Esophagus squamous epithelium (tissue), 5 donors: ENCODE measurements around the gene ABAT. TPM values are rescaled to one million over a fixed set of nuclear protein-coding genes. Genes with fewer than 3 reads are reported as not detected.

ENCODE experiments used
- DNase-seq: peaks from one replicate; lab custom pipeline; 2025; lab: John Stamatoyannopoulos, UW
- H3K27ac ChIP-seq, 4 donors: fragments of 200-600 bp; sonication (generic); one replicate each; pipeline ENCODE4 v1.5.1; 2016 to 2019; ENCODE audit warnings: mild to moderate bottlenecking in 1 of 4
- H3K27me3 ChIP-seq, 4 donors: fragments of 200-600 bp; sonication (generic); 1 replicate in 3 of 4; 2 replicates in 1 of 4; pipeline versions ENCODE4 v1.5.1 to v1.6.0; 2017 to 2021; ENCODE audit warnings: antibody characterized with exemption in 1 of 4
- H3K36me3 ChIP-seq, 3 donors: fragments of 200-600 bp; sonication (generic); one replicate each; pipeline ENCODE4 v1.5.1; 2016 to 2019
- H3K4me1 ChIP-seq, 3 donors: fragments of 200-600 bp; sonication (generic); one replicate each; pipeline ENCODE4 v1.5.1; 2017 to 2019
- H3K4me3 ChIP-seq, 4 donors: fragments of 200-600 bp; sonication (generic); 1 replicate in 3 of 4; 2 replicates in 1 of 4; pipeline ENCODE4 v1.5.1; 2016 to 2019; ENCODE audit warnings: mild to moderate bottlenecking in 2 of 4, moderate library complexity in 1 of 4
- H3K9me3 ChIP-seq, 3 donors: fragments of 200-600 bp; sonication (generic); one replicate each; pipeline ENCODE4 v1.5.1; 2016 to 2019
- CTCF ChIP-seq, 6 experiments: fragments of 450-650 bp in 4 of 6; fragments of 200-600 bp in 2 of 6; sonication (generic) in 2 of 6; IDR thresholded peaks; one replicate each; pipeline ENCODE4 v1.5.1; 2016 to 2019; ENCODE audit warnings: antibody characterized with exemption in 6 of 6, mild to moderate bottlenecking in 4 of 6, moderate library complexity in 4 of 6
- POLR2A ChIP-seq, 4 donors: fragments of 450-650 bp; IDR thresholded peaks; one replicate each; pipeline ENCODE4 v1.6.1; 2017; ENCODE audit warnings: antibody characterized with exemption in 4 of 4, mild to moderate bottlenecking in 4 of 4, moderate library complexity in 3 of 4
- WGBS, 2 donors: methylation state at CpG; one replicate each; pipeline ENCODE4 v1.1.5; 2018; 5-methylcytosine and 5-hydroxymethylcytosine counted together
- intact Hi-C: fragments of 100-400 bp; cut with DNase I; formaldehyde crosslinking; loops from one replicate; pipeline ENCODE4 v1.15.0; 2022
- total RNA-seq, 4 donors: library from RNA; depleted of rRNA; stranded (reverse); fragments of >200 nt; gene quantifications; one replicate each; pipeline ENCODE4 v1.1.0, GENCODE V29; 2016
- donor health status: DM: yes; HTN: yes; CAD: no.

Gene ABAT
- total RNA-seq, 4 donors from 2014 or later = 2.9 to 14.5 (median 9.1) TPM

GRCh38 chr16:8656376-8656775 lies 18.0 kb upstream of the ABAT start:
- intact Hi-C loops = loop anchor here (5.0 kb wide), 2 partner anchors 89 to 231 kb away; no protein-coding TSS in a partner anchor
- Histone ChIP-seq H3K36me3 (no peaks in the 10 kb centered on the region), H3K4me3 (no peak overlapping the region), H3K4me1 (no peaks in the 10 kb centered on the region), H3K9me3 (no peaks in the 10 kb centered on the region), H3K27me3 (no peaks in the 10 kb centered on the region), H3K27ac (no peak overlapping the region)
- 40 to 67% methylated on average over 1 to 2 of the region's 3 CpGs for WGBS, 2 donors
- TF ChIP-seq CTCF (IDR thresholded peaks at IDR 0.05) (no peak), POLR2A (IDR thresholded peaks at IDR 0.05) (no peak)
- no peak for DNase-seq

GRCh38 chr16:8660841-8661301 lies 13.5 kb upstream of the ABAT start:
- intact Hi-C loops = loop anchor here (2.0 kb wide), 1 partner anchor 132 kb away; no protein-coding TSS in a partner anchor
- WGBS, 2 donors = 3 to 22% methylated on average over 11 to 12 of the region's 13 CpGs
- DNase-seq = no peak
- Histone ChIP-seq H3K4me1 (no peaks in the 10 kb centered on the region), H3K27ac (no peak overlapping the region), H3K9me3 (no peaks in the 10 kb centered on the region), H3K4me3 (no peak overlapping the region), H3K27me3 (no peaks in the 10 kb centered on the region), H3K36me3 (peaks cover 0 to 21% (median 0%) of the 10 kb centered on the region in 3 donors)
- TF ChIP-seq CTCF (IDR thresholded peaks at IDR 0.05) = peak; percentile 27 to 92 (median 70)
- TF ChIP-seq POLR2A (IDR thresholded peaks at IDR 0.05) = no peak

- TF ChIP-seq POLR2A (IDR thresholded peaks at IDR 0.05) (no peak), CTCF (IDR thresholded peaks at IDR 0.05) (no peak)
- H3K27ac ChIP-seq = no peak overlapping the region
- no peak overlapping the region for H3K4me3 ChIP-seq
- no peaks in the 10 kb centered on the region for H3K27me3 ChIP-seq
- no peak for DNase-seq
- H3K4me1 ChIP-seq = no peaks in the 10 kb centered on the region
- H3K9me3 ChIP-seq = no peaks in the 10 kb centered on the region
- H3K36me3 ChIP-seq = peaks cover 0 to 25% (median 0%) of the 10 kb centered on the region in 3 donors
- intact Hi-C loops = loop anchor here (2.0 kb wide), 1 partner anchor 131 kb away; no protein-coding TSS in a partner anchor
- WGBS, 2 donors = 19 to 52% methylated on average over 2 to 3 of the region's 5 CpGs
Observed at GRCh38 chr16:8661703-8662102, 12.7 kb upstream of the ABAT start.

GRCh38 chr16:8663192-8664089 lies 11.0 kb upstream of the ABAT start:
- intact Hi-C loops = no loop called here
- TF ChIP-seq POLR2A (IDR thresholded peaks at IDR 0.05) (no peak), CTCF (IDR thresholded peaks at IDR 0.05) (no peak)
- Histone ChIP-seq H3K9me3 (no peaks in the 10 kb centered on the region), H3K27ac (no peak overlapping the region), H3K4me1 (no peaks in the 10 kb centered on the region), H3K27me3 (no peaks in the 10 kb centered on the region), H3K4me3 (no peak overlapping the region), H3K36me3 (peaks cover 0 to 33% (median 0%) of the 10 kb centered on the region in 3 donors)
- DNase-seq = no peak
- 71 to 73% methylated on average over 8 to 9 of the region's 9 CpGs for WGBS, 2 donors

- Histone ChIP-seq H3K27me3 (no peaks in the 10 kb centered on the region), H3K4me3 (no peak overlapping the region), H3K4me1 (no peaks in the 10 kb centered on the region), H3K36me3 (peaks cover 0 to 33% (median 0%) of the 10 kb centered on the region in 3 donors), H3K27ac (no peak overlapping the region), H3K9me3 (no peaks in the 10 kb centered on the region)
- intact Hi-C loops = no loop called here
- WGBS, 2 donors = 64 to 78% methylated on average over 5 to 6 of the region's 6 CpGs
- no peak for DNase-seq
- TF ChIP-seq POLR2A (IDR thresholded peaks at IDR 0.05) = no peak
- no peak for TF ChIP-seq CTCF (IDR thresholded peaks at IDR 0.05)
Observed at GRCh38 chr16:8665529-8665928, 8.9 kb upstream of the ABAT start.
